ENCODE measurements around the gene PTPRZ1.

Gene PTPRZ1

GRCh38 chr7:121931149-121931902, 58.4 kb downstream of the PTPRZ1 start:
- DNase-seq: no peak
- no peak overlapping the region for H4K91ac ChIP-seq (ENCODE audit: low read length)
- no CpG with 5 or more reads among the region's 1 CpG for WGBS

GRCh38 chr7:121932768-121933167, 59.8 kb downstream of the PTPRZ1 start:
- H4K91ac ChIP-seq (ENCODE audit: low read length): no peak overlapping the region
- H3K36me3 ChIP-seq (ENCODE audit: control insufficient read depth in 1 of 2, insufficient read depth in 2 of 2, low read depth in 1 of 2, low read length in 2 of 2): no peaks in the 10 kb centered on the region
- 100% methylated on average over 1 of the region's 1 CpG for WGBS
- no peaks in the 10 kb centered on the region for H3K79me1 ChIP-seq (replicated peaks; ENCODE audit: low read length, poor library complexity, severe bottlenecking)
- no peak overlapping the region for H3K14ac ChIP-seq (ENCODE audit: low read length in 2 of 2)
- H2BK120ac ChIP-seq (ENCODE audit: low read depth, low read length): no peak overlapping the region
- no peaks in the 10 kb centered on the region for H3K9me3 ChIP-seq (ENCODE audit: control insufficient read depth, low read length)
- no peak overlapping the region for H3K4me2 ChIP-seq (ENCODE audit: low read length, poor library complexity, severe bottlenecking)
- H3K18ac ChIP-seq (ENCODE audit: low read depth in 1 of 2, low read length in 2 of 2): no peak overlapping the region
- H3K4me1 ChIP-seq (ENCODE audit: control insufficient read depth, insufficient read depth, low read depth, low read length): no peaks in the 10 kb centered on the region
- no peak overlapping the region for H3K4ac ChIP-seq (ENCODE audit: low read depth in 1 of 2, low read length in 2 of 2)
- no peak overlapping the region for H2BK12ac ChIP-seq (ENCODE audit: low read length in 2 of 2)
- no peak overlapping the region for H3K4me3 ChIP-seq (ENCODE audit: insufficient read depth in 1 of 2, low read depth in 1 of 2, low read length in 2 of 2)
- DNase-seq: no peak
- H2BK5ac ChIP-seq (ENCODE audit: low read depth, low read length, poor library complexity, severe bottlenecking): no peak overlapping the region
- H4K8ac ChIP-seq (ENCODE audit: low read length): no peak overlapping the region
- H3K27me3 ChIP-seq (ENCODE audit: control insufficient read depth in 1 of 2, insufficient read depth in 1 of 2, low read length in 2 of 2): no peaks in the 10 kb centered on the region
- no peak overlapping the region for H2AK5ac ChIP-seq (ENCODE audit: low read length, severe bottlenecking)
- H2BK15ac ChIP-seq (ENCODE audit: low read depth, poor library complexity, severe bottlenecking): no peak overlapping the region
- H2AFZ ChIP-seq (ENCODE audit: low read depth, low read length): no peak overlapping the region
- no peak overlapping the region for H3K27ac ChIP-seq (ENCODE audit: low read length, poor library complexity, severe bottlenecking)
- H3K23ac ChIP-seq (ENCODE audit: low read length in 2 of 2): no peak overlapping the region
- no peak overlapping the region for H3K9ac ChIP-seq (ENCODE audit: low read length)

More at GRCh38 chr7:121931149-121931902, 58.4 kb downstream of the PTPRZ1 start:
- no peaks in the 10 kb centered on the region for H3K9me3 ChIP-seq (ENCODE audit: control insufficient read depth, low read length)
- no peak overlapping the region for H2AFZ ChIP-seq (ENCODE audit: low read depth, low read length)
- no peaks in the 10 kb centered on the region for H3K79me1 ChIP-seq (replicated peaks; ENCODE audit: low read length, poor library complexity, severe bottlenecking)
- H3K4me2 ChIP-seq (ENCODE audit: low read length, poor library complexity, severe bottlenecking): no peak overlapping the region
- H4K8ac ChIP-seq (ENCODE audit: low read length): no peak overlapping the region
- no peak overlapping the region for H3K23ac ChIP-seq (ENCODE audit: low read length in 2 of 2)
- no peak overlapping the region for H2AK5ac ChIP-seq (ENCODE audit: low read length, severe bottlenecking)
- no peak overlapping the region for H3K9ac ChIP-seq (ENCODE audit: low read length)
- H2BK12ac ChIP-seq (ENCODE audit: low read length in 2 of 2): no peak overlapping the region
- H3K14ac ChIP-seq (ENCODE audit: low read length in 2 of 2): no peak overlapping the region
- no peak overlapping the region for H2BK15ac ChIP-seq (ENCODE audit: low read depth, poor library complexity, severe bottlenecking)
- no peak overlapping the region for H3K27ac ChIP-seq (ENCODE audit: low read length, poor library complexity, severe bottlenecking)
- H3K36me3 ChIP-seq (ENCODE audit: control insufficient read depth in 1 of 2, insufficient read depth in 2 of 2, low read depth in 1 of 2, low read length in 2 of 2): no peaks in the 10 kb centered on the region
- H3K4me1 ChIP-seq (ENCODE audit: control insufficient read depth, insufficient read depth, low read depth, low read length): no peaks in the 10 kb centered on the region
- no peak overlapping the region for H3K4me3 ChIP-seq (ENCODE audit: insufficient read depth in 1 of 2, low read depth in 1 of 2, low read length in 2 of 2)
- no peak overlapping the region for H3K18ac ChIP-seq (ENCODE audit: low read depth in 1 of 2, low read length in 2 of 2)
- H3K4ac ChIP-seq (ENCODE audit: low read depth in 1 of 2, low read length in 2 of 2): no peak overlapping the region
- no peak overlapping the region for H2BK120ac ChIP-seq (ENCODE audit: low read depth, low read length)
- no peak overlapping the region for H2BK5ac ChIP-seq (ENCODE audit: low read depth, low read length, poor library complexity, severe bottlenecking)
- H3K27me3 ChIP-seq (ENCODE audit: control insufficient read depth in 1 of 2, insufficient read depth in 1 of 2, low read length in 2 of 2): no peaks in the 10 kb centered on the region

- no peak overlapping the region for H2AK5ac ChIP-seq (ENCODE audit: low read length, severe bottlenecking)
- no peak overlapping the region for H3K23ac ChIP-seq (ENCODE audit: low read length in 2 of 2)
- WGBS: 93% methylated on average over 6 of the region's 6 CpGs
- H2AFZ ChIP-seq (ENCODE audit: low read depth, low read length): no peak overlapping the region
- H3K36me3 ChIP-seq (ENCODE audit: control insufficient read depth in 1 of 2, insufficient read depth in 2 of 2, low read depth in 1 of 2, low read length in 2 of 2): no peaks in the 10 kb centered on the region
- no peak overlapping the region for H3K4me2 ChIP-seq (ENCODE audit: low read length, poor library complexity, severe bottlenecking)
- no peak overlapping the region for H3K14ac ChIP-seq (ENCODE audit: low read length in 2 of 2)
- H3K27me3 ChIP-seq (ENCODE audit: control insufficient read depth in 1 of 2, insufficient read depth in 1 of 2, low read length in 2 of 2): no peaks in the 10 kb centered on the region
- no peak overlapping the region for H3K9ac ChIP-seq (ENCODE audit: low read length)
- no peak overlapping the region for H4K8ac ChIP-seq (ENCODE audit: low read length)
- no peak overlapping the region for H2BK12ac ChIP-seq (ENCODE audit: low read length in 2 of 2)
- no peak overlapping the region for H3K4ac ChIP-seq (ENCODE audit: low read depth in 1 of 2, low read length in 2 of 2)
- no peak overlapping the region for H3K27ac ChIP-seq (ENCODE audit: low read length, poor library complexity, severe bottlenecking)
- H3K4me1 ChIP-seq (ENCODE audit: control insufficient read depth, insufficient read depth, low read depth, low read length): no peaks in the 10 kb centered on the region
- H3K79me1 ChIP-seq (replicated peaks; ENCODE audit: low read length, poor library complexity, severe bottlenecking): no peaks in the 10 kb centered on the region
- H4K91ac ChIP-seq (ENCODE audit: low read length): no peak overlapping the region
- no peak overlapping the region for H3K18ac ChIP-seq (ENCODE audit: low read depth in 1 of 2, low read length in 2 of 2)
- no peak overlapping the region for H2BK15ac ChIP-seq (ENCODE audit: low read depth, poor library complexity, severe bottlenecking)
- no peaks in the 10 kb centered on the region for H3K9me3 ChIP-seq (ENCODE audit: control insufficient read depth, low read length)
- no peak overlapping the region for H2BK120ac ChIP-seq (ENCODE audit: low read depth, low read length)
- no peak overlapping the region for H3K4me3 ChIP-seq (ENCODE audit: insufficient read depth in 1 of 2, low read depth in 1 of 2, low read length in 2 of 2)
- H2BK5ac ChIP-seq (ENCODE audit: low read depth, low read length, poor library complexity, severe bottlenecking): no peak overlapping the region
- no peak for DNase-seq
Measured at GRCh38 chr7:121936951-121937623, 64.1 kb downstream of the PTPRZ1 start.

GRCh38 chr7:121938429-121938996, 65.6 kb downstream of the PTPRZ1 start:
- Histone ChIP-seq H3K4me2 (ENCODE audit: low read length, poor library complexity, severe bottlenecking) (no peak overlapping the region), H2BK5ac (ENCODE audit: low read depth, low read length, poor library complexity, severe bottlenecking) (no peak overlapping the region), H2AK5ac (ENCODE audit: low read length, severe bottlenecking) (no peak overlapping the region), H2BK15ac (ENCODE audit: low read depth, poor library complexity, severe bottlenecking) (no peak overlapping the region), H4K91ac (ENCODE audit: low read length) (no peak overlapping the region), H3K9me3 (ENCODE audit: control insufficient read depth, low read length) (no peaks in the 10 kb centered on the region), H3K27ac (ENCODE audit: low read length, poor library complexity, severe bottlenecking) (no peak overlapping the region), H3K27me3 (ENCODE audit: control insufficient read depth in 1 of 2, insufficient read depth in 1 of 2, low read length in 2 of 2) (no peaks in the 10 kb centered on the region), H3K14ac (ENCODE audit: low read length in 2 of 2) (no peak overlapping the region), H3K36me3 (ENCODE audit: control insufficient read depth in 1 of 2, insufficient read depth in 2 of 2, low read depth in 1 of 2, low read length in 2 of 2) (no peaks in the 10 kb centered on the region), H3K4ac (ENCODE audit: low read depth in 1 of 2, low read length in 2 of 2) (no peak overlapping the region), H3K4me1 (ENCODE audit: control insufficient read depth, insufficient read depth, low read depth, low read length) (no peaks in the 10 kb centered on the region), H3K23ac (ENCODE audit: low read length in 2 of 2) (no peak overlapping the region), H2AFZ (ENCODE audit: low read depth, low read length) (no peak overlapping the region), H3K79me1 (replicated peaks; ENCODE audit: low read length, poor library complexity, severe bottlenecking) (no peaks in the 10 kb centered on the region), H2BK12ac (ENCODE audit: low read length in 2 of 2) (no peak overlapping the region), H3K4me3 (ENCODE audit: insufficient read depth in 1 of 2, low read depth in 1 of 2, low read length in 2 of 2) (no peak overlapping the region), H4K8ac (ENCODE audit: low read length) (no peak overlapping the region), H2BK120ac (ENCODE audit: low read depth, low read length) (no peak overlapping the region), H3K18ac (ENCODE audit: low read depth in 1 of 2, low read length in 2 of 2) (no peak overlapping the region), H3K9ac (ENCODE audit: low read length) (no peak overlapping the region)
- DNase-seq: no peak
- WGBS: 0% methylated on average over 2 of the region's 4 CpGs
